PC-9 (cell line): ENCODE data around the gene LNP1. TPM values are rescaled to one million over a fixed set of nuclear protein-coding genes. Genes with fewer than 3 reads are reported as not detected.

ENCODE experiments used
- BruUV-seq: library from RNA; stranded (reverse); fragments of 400-500 nt; replicated peaks from 2 replicates; lab custom pipeline; 2021; lab: Mats Ljungman, UMichigan
- CTCF ChIA-PET: fragments of 300-600 bp; sonication (Branson Sonifier 250); formaldehyde crosslinking; loops from one replicate; lab custom pipeline; 2022; ENCODE audit warnings: antibody characterized with exemption; lab: Charles Lee
- POLR2A ChIA-PET: fragments of 300-600 bp; sonication (Branson Sonifier 250); formaldehyde crosslinking; loops from one replicate; lab custom pipeline; 2022; ENCODE audit warnings: antibody characterized with exemption; ENCODE audit not compliant: unreplicated experiment; lab: Charles Lee
- DNase-seq, 2 experiments: peaks; one replicate each; pipeline versions ENCODE4 v3.0.0 to v3.0.0-alpha.2; 2015 to 2022; ENCODE audit warnings: mixed read lengths in 1 of 2
- H2AFZ ChIP-seq: fragments of 200-600 bp; sonication (generic); 2 replicates; pipeline ENCODE4 v1.8.1; 2017; ENCODE audit warnings: antibody characterized with exemption
- H3F3A ChIP-seq: fragments of 200-600 bp; sonication (generic); 2 replicates; pipeline ENCODE4 v1.8.1; 2017; ENCODE audit warnings: antibody characterized with exemption, mild to moderate bottlenecking, low read depth; ENCODE audit not compliant: insufficient read depth
- H3K27ac ChIP-seq: fragments of 200-600 bp; sonication (generic); 2 replicates; pipeline ENCODE4 v1.6.1; 2016; ENCODE audit warnings: mixed run types
- H3K27me3 ChIP-seq: fragments of 200-600 bp; sonication (generic); 2 replicates; pipeline ENCODE4 v1.6.1; 2016; ENCODE audit warnings: low read depth, mixed run types; ENCODE audit not compliant: insufficient read depth
- H3K36me3 ChIP-seq: fragments of 200-600 bp; sonication (generic); 2 replicates; pipeline ENCODE4 v1.6.1; 2016; ENCODE audit warnings: low read depth, mixed run types
- H3K4me1 ChIP-seq: fragments of 200-600 bp; sonication (generic); replicated peaks from 2 replicates; pipeline ENCODE4 v1.6.1; 2016; ENCODE audit warnings: mixed run types; ENCODE audit not compliant: insufficient read depth
- H3K4me2 ChIP-seq: fragments of 200-600 bp; sonication (generic); 2 replicates; pipeline ENCODE4 v1.6.1; 2017; ENCODE audit warnings: mixed run types
- H3K4me3 ChIP-seq: fragments of 200-600 bp; sonication (generic); 2 replicates; pipeline ENCODE4 v1.6.1; 2016; ENCODE audit warnings: mixed run types
- H3K79me2 ChIP-seq: fragments of 200-600 bp; sonication (generic); 2 replicates; pipeline ENCODE4 v1.6.1; 2017; ENCODE audit warnings: low read depth, mixed run types
- H3K9me2 ChIP-seq: fragments of 200-600 bp; sonication (generic); 2 replicates; pipeline ENCODE4 v1.8.1; 2017; ENCODE audit warnings: mild to moderate bottlenecking; ENCODE audit not compliant: insufficient read depth
- H3K9me3 ChIP-seq: fragments of 200-600 bp; sonication (generic); 2 replicates; pipeline ENCODE4 v1.8.1; 2016; ENCODE audit warnings: low read depth; ENCODE audit not compliant: insufficient read depth
- H4K20me1 ChIP-seq: fragments of 200-600 bp; sonication (generic); 2 replicates; pipeline ENCODE4 v1.8.1; 2017; ENCODE audit not compliant: insufficient read depth
- EZH2 ChIP-seq: fragments of 200-600 bp; sonication (generic); IDR thresholded peaks from 2 replicates; pipeline ENCODE4 v1.8.0; 2017; ENCODE audit warnings: antibody characterized with exemption, low read depth
- intact Hi-C: fragments of 100-400 bp; cut with micrococcal nuclease; formaldehyde crosslinking; loops from one replicate; pipeline ENCODE4 v1.10.0; 2022; ENCODE audit not compliant: unreplicated experiment
- total RNA-seq: library from RNA; stranded (reverse); gene quantifications from 2 replicates; pipeline ENCODE4 v1.2.3, GENCODE V29; 2021
- TF ChIP-seq, protein P1 (sequence below): fragments of 200-600 bp; sonication (generic); conservative IDR thresholded peaks from 2 replicates; pipeline ENCODE4 v1.6.1; 2017; ENCODE audit warnings: mixed run types, antibody characterized with exemption, mild to moderate bottlenecking, moderate library complexity

The LNP1 gene
- total RNA-seq, 1 experiment from 2014 or later: 4.8 TPM

DNA sequence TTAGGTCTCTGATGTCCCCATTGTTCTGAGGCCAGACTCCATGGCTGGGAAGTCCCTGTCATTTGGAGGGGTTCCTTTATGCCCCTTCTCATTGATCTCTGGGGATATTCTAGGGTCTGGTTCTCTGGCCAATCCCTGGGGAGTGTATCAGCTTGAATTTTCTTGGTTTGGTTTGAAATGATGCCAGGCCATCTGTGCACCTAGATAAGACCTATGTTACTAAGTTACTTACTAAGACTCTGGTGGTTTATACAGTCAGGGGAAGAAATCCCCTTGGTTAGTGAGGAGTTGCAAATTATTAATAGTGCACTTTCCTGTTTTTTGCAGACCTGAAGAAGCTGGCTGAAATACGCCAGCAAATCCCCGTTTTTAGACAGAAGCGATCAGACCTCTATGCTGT lies 46.5 kb upstream of the LNP1 start:
- CTCF ChIA-PET: no interaction called here

DNA sequence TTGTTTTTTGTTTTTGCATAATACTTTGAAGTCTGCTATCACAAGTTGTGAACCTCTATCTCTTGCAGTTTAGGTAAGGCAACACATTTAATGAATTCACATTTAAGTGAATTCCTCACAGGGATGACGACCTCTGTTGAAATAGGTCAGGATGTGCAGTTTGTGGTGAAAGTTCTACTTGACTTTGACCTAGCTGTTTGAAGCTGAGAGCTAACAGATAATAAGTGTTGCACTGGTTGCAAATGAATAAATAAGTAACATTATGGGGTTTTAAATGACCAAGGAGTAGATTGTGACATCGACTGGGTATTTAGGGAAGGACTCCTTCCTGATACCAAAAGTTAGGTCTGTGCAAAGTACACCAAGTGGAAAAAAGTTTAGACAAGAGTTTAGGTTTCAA lies 42.9 kb upstream of the LNP1 start:
- BruUV-seq: no TSS peak
- peaks cover 36% of the 10 kb centered on the region for H3F3A ChIP-seq
- H3K4me1 ChIP-seq: peaks cover 17% of the 10 kb centered on the region
- H3K4me3 ChIP-seq: no peak overlapping the region
- H3K4me2 ChIP-seq: no peak overlapping the region
- peaks cover 61% of the 10 kb centered on the region for H3K36me3 ChIP-seq
- DNase-seq: no peak
- H3K27me3 ChIP-seq: no peaks in the 10 kb centered on the region
- intact Hi-C loops: no loop called here
- ChIA-PET CTCF (interaction anchor here (0.6 kb wide), 1 partner anchor 104 kb away, joined by 5 read pairs; no protein-coding TSS in a partner anchor), POLR2A (no interaction called here)
- no peaks in the 10 kb centered on the region for H3K9me2 ChIP-seq
- no peaks in the 10 kb centered on the region for H4K20me1 ChIP-seq
- H3K27ac ChIP-seq: no peak overlapping the region
- TF ChIP-seq, protein P1, sequence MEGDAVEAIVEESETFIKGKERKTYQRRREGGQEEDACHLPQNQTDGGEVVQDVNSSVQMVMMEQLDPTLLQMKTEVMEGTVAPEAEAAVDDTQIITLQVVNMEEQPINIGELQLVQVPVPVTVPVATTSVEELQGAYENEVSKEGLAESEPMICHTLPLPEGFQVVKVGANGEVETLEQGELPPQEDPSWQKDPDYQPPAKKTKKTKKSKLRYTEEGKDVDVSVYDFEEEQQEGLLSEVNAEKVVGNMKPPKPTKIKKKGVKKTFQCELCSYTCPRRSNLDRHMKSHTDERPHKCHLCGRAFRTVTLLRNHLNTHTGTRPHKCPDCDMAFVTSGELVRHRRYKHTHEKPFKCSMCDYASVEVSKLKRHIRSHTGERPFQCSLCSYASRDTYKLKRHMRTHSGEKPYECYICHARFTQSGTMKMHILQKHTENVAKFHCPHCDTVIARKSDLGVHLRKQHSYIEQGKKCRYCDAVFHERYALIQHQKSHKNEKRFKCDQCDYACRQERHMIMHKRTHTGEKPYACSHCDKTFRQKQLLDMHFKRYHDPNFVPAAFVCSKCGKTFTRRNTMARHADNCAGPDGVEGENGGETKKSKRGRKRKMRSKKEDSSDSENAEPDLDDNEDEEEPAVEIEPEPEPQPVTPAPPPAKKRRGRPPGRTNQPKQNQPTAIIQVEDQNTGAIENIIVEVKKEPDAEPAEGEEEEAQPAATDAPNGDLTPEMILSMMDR: no peak
- TF ChIP-seq EZH2: no peak
- no peaks in the 10 kb centered on the region for H3K79me2 ChIP-seq
- H2AFZ ChIP-seq: no peak overlapping the region
- H3K9me3 ChIP-seq: no peaks in the 10 kb centered on the region; the same call in 1 of the 2 replicates

More for the DNA sequence above, 46.5 kb upstream of the LNP1 start:
- Histone ChIP-seq H3K4me1 (no peaks in the 10 kb centered on the region), H3K36me3 (peaks cover 66% of the 10 kb centered on the region), H2AFZ (no peak overlapping the region), H4K20me1 (no peaks in the 10 kb centered on the region), H3K27me3 (no peaks in the 10 kb centered on the region), H3K27ac (no peak overlapping the region), H3K9me3 (no peaks in the 10 kb centered on the region), H3K4me3 (no peak overlapping the region), H3K79me2 (no peaks in the 10 kb centered on the region), H3K9me2 (no peaks in the 10 kb centered on the region), H3K4me2 (no peak overlapping the region), H3F3A (peaks cover 13% of the 10 kb centered on the region)
- intact Hi-C loops: no loop called here
- TF ChIP-seq, protein P1: no peak
- TF ChIP-seq EZH2: no peak
- no peak for DNase-seq
- POLR2A ChIA-PET: no interaction called here
- BruUV-seq: no TSS peak

DNA sequence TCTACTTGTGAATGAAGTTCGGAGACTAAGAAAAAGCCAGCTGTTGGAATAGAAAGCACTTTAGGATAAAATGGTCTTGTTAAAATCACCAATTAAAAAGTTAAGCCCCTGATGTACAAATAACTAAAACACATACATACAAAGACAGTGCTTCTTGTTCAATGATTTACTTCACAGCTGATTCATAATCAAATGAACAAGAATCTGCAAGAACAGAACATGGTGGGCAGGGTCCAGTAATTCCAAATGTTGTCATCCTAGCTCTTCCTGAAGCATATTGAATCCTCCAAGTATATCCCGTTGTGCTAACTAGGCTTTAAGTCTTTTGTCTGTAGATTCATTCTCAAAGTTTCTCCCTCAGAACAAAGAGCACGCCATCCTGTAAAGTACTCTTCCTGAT lies 42.3 kb upstream of the LNP1 start:
- Histone ChIP-seq H3K4me3 (no peak overlapping the region), H3F3A (peaks cover 42% of the 10 kb centered on the region), H4K20me1 (no peaks in the 10 kb centered on the region), H2AFZ (no peak overlapping the region), H3K9me3 (no peaks in the 10 kb centered on the region; the same call in 1 of the 2 replicates), H3K79me2 (no peaks in the 10 kb centered on the region), H3K36me3 (peaks cover 59% of the 10 kb centered on the region), H3K27ac (0 out of 2 replicates have a peak overlapping the region, but pooled peaks have one; percentile 2), H3K9me2 (no peaks in the 10 kb centered on the region), H3K27me3 (no peaks in the 10 kb centered on the region), H3K4me2 (no peak overlapping the region), H3K4me1 (peaks cover 17% of the 10 kb centered on the region)
- BruUV-seq: no TSS peak
- ChIA-PET POLR2A (interaction anchor here (0.7 kb wide), 1 partner anchor 80 kb away, joined by 4 read pairs; no protein-coding TSS in a partner anchor), CTCF (interaction anchor here (0.6 kb wide), 1 partner anchor 104 kb away, joined by 5 read pairs; no protein-coding TSS in a partner anchor)
- intact Hi-C loops: no loop called here
- DNase-seq: no peak
- TF ChIP-seq, protein P1: no peak
- TF ChIP-seq EZH2: no peak
